Mesendoderm (in vitro differentiated cells): ENCODE results near the gene FTH1.

Experiments used
- DNase-seq: peaks from one replicate; pipeline ENCODE4 v3.0.0; 2013
- H2AK5ac ChIP-seq: 2 replicates; pipeline ENCODE4 v1.6.1; 2013; ENCODE audit warnings: low read length, inconsistent platforms
- H2BK120ac ChIP-seq: 2 replicates; pipeline ENCODE4 v1.6.1; 2013; ENCODE audit warnings: low read depth, mild to moderate bottlenecking, low read length, moderate library complexity, mixed read lengths
- H2BK15ac ChIP-seq: replicated peaks from 2 replicates; pipeline ENCODE4 v1.6.1; 2013; ENCODE audit warnings: low read depth, mild to moderate bottlenecking, moderate library complexity
- H2BK5ac ChIP-seq: 2 replicates; pipeline ENCODE4 v1.6.1; 2013; ENCODE audit warnings: low read length, inconsistent platforms
- H3K18ac ChIP-seq: 2 replicates; pipeline ENCODE4 v1.6.1; 2013; ENCODE audit warnings: mild to moderate bottlenecking, low read length, mixed read lengths
- H3K23ac ChIP-seq: one replicate; pipeline ENCODE4 v1.6.1; 2013; ENCODE audit warnings: low read length
- H3K27ac ChIP-seq: 2 replicates; pipeline ENCODE4 v1.5.1; 2013; ENCODE audit warnings: low read depth, mild to moderate bottlenecking, inconsistent platforms, low read length, moderate library complexity
- H3K27me3 ChIP-seq: 2 replicates; pipeline ENCODE4 v1.6.1; 2013; ENCODE audit warnings: low read length, control low read depth, mild to moderate bottlenecking, inconsistent platforms; ENCODE audit not compliant: insufficient read depth, poor library complexity
- H3K36me3 ChIP-seq: 2 replicates; pipeline ENCODE4 v1.6.1; 2013; ENCODE audit warnings: low read length, inconsistent platforms; ENCODE audit not compliant: control insufficient read depth, insufficient read depth
- H3K4ac ChIP-seq: one replicate; pipeline ENCODE4 v1.6.1; 2013; ENCODE audit warnings: low read depth, mild to moderate bottlenecking, low read length, moderate library complexity
- H3K4me1 ChIP-seq: 2 replicates; pipeline ENCODE4 v1.6.1; 2013; ENCODE audit warnings: low read depth, low read length, inconsistent platforms; ENCODE audit not compliant: control insufficient read depth
- H3K4me2 ChIP-seq: 2 replicates; pipeline ENCODE4 v1.6.1; 2013; ENCODE audit warnings: low read length
- H3K4me3 ChIP-seq: 2 replicates; pipeline ENCODE4 v1.5.1; 2013; ENCODE audit warnings: mild to moderate bottlenecking, low read length
- H3K56ac ChIP-seq: one replicate; pipeline ENCODE4 v1.6.1; 2013; ENCODE audit warnings: low read length
- H3K79me1 ChIP-seq: 2 replicates; pipeline ENCODE4 v1.6.1; 2013; ENCODE audit warnings: low read length, inconsistent platforms
- H3K79me2 ChIP-seq: 2 replicates; pipeline ENCODE4 v1.6.1; 2013; ENCODE audit warnings: mild to moderate bottlenecking, low read length; ENCODE audit not compliant: control insufficient read depth, insufficient read depth
- H3K9ac ChIP-seq: 2 replicates; pipeline ENCODE4 v1.6.1; 2013; ENCODE audit warnings: low read length, inconsistent platforms
- H4K5ac ChIP-seq: one replicate; pipeline ENCODE4 v1.6.1; 2013; ENCODE audit warnings: low read length
- H4K8ac ChIP-seq: one replicate; pipeline ENCODE4 v1.6.1; 2013; ENCODE audit warnings: low read depth, mild to moderate bottlenecking, control low read depth, low read length, moderate library complexity
- WGBS: extraction: QIAGEN DNeasy Blood & Tissue Kit; methylation state at CpG from one replicate; pipeline ENCODE4 v1.1.7; 2013; ENCODE audit warnings: low lambda C conversion rate, missing lambda C conversion rate; ENCODE audit not compliant: insufficient coverage; ENCODE audit errors: extremely low coverage; 5-methylcytosine and 5-hydroxymethylcytosine counted together

Gene FTH1

GRCh38 chr11:61983419-61983818 lies 16.0 kb upstream of the FTH1 start:
- H4K5ac ChIP-seq = no peak overlapping the region
- H2BK5ac ChIP-seq = no peak overlapping the region
- no peak overlapping the region for H2AK5ac ChIP-seq
- H3K4me2 ChIP-seq = no peak overlapping the region
- H3K36me3 ChIP-seq = no peaks in the 10 kb centered on the region
- H3K9ac ChIP-seq = no peak overlapping the region
- no CpG with 5 or more reads among the region's 1 CpG for WGBS
- H3K56ac ChIP-seq = no peak overlapping the region
- H2BK120ac ChIP-seq = no peak overlapping the region
- no peak overlapping the region for H3K4ac ChIP-seq
- DNase-seq = no peak
- no peaks in the 10 kb centered on the region for H3K79me1 ChIP-seq
- no peaks in the 10 kb centered on the region for H3K79me2 ChIP-seq
- H3K27me3 ChIP-seq = no peaks in the 10 kb centered on the region
- no peak overlapping the region for H3K18ac ChIP-seq
- H3K27ac ChIP-seq = no peak overlapping the region
- H3K4me3 ChIP-seq = no peak overlapping the region
- H2BK15ac ChIP-seq = no peak overlapping the region
- no peaks in the 10 kb centered on the region for H3K4me1 ChIP-seq
- no peak overlapping the region for H3K23ac ChIP-seq
- no peak overlapping the region for H4K8ac ChIP-seq

GRCh38 chr11:61980783-61981541 lies 13.5 kb upstream of the FTH1 start:
- H3K27ac ChIP-seq = no peak overlapping the region
- no peak overlapping the region for H4K5ac ChIP-seq
- no peak overlapping the region for H2AK5ac ChIP-seq
- no peak overlapping the region for H3K4me3 ChIP-seq
- no peaks in the 10 kb centered on the region for H3K4me1 ChIP-seq
- no peaks in the 10 kb centered on the region for H3K36me3 ChIP-seq
- no peak overlapping the region for H3K4me2 ChIP-seq
- WGBS = no CpG with 5 or more reads among the region's 10 CpGs
- H3K56ac ChIP-seq = no peak overlapping the region
- H3K9ac ChIP-seq = no peak overlapping the region
- H3K18ac ChIP-seq = peak overlapping the region; percentile 13
- H3K23ac ChIP-seq = no peak overlapping the region
- no peaks in the 10 kb centered on the region for H3K27me3 ChIP-seq
- H2BK15ac ChIP-seq = no peak overlapping the region
- no peak overlapping the region for H4K8ac ChIP-seq
- H3K4ac ChIP-seq = peak overlapping the region; percentile 50
- H3K79me1 ChIP-seq = no peaks in the 10 kb centered on the region
- H3K79me2 ChIP-seq = no peaks in the 10 kb centered on the region
- DNase-seq = no peak
- no peak overlapping the region for H2BK5ac ChIP-seq
- H2BK120ac ChIP-seq = no peak overlapping the region

- H3K4me3 ChIP-seq = no peak overlapping the region
- no peak overlapping the region for H3K27ac ChIP-seq
- H3K79me1 ChIP-seq = no peaks in the 10 kb centered on the region
- H2AK5ac ChIP-seq = no peak overlapping the region
- no peak overlapping the region for H3K56ac ChIP-seq
- H2BK5ac ChIP-seq = no peak overlapping the region
- no peak overlapping the region for H3K4ac ChIP-seq
- H2BK15ac ChIP-seq = no peak overlapping the region
- no CpG with 5 or more reads among the region's 17 CpGs for WGBS
- no peak overlapping the region for H3K9ac ChIP-seq
- no peak overlapping the region for H2BK120ac ChIP-seq
- no peak overlapping the region for H4K8ac ChIP-seq
- no peaks in the 10 kb centered on the region for H3K4me1 ChIP-seq
- DNase-seq = no peak
- no peak overlapping the region for H3K23ac ChIP-seq
- no peaks in the 10 kb centered on the region for H3K27me3 ChIP-seq
- no peak overlapping the region for H3K4me2 ChIP-seq
- H3K36me3 ChIP-seq = no peaks in the 10 kb centered on the region
- no peak overlapping the region for H3K18ac ChIP-seq
- no peak overlapping the region for H4K5ac ChIP-seq
- H3K79me2 ChIP-seq = no peaks in the 10 kb centered on the region
These were observed 11.5 kb upstream of the FTH1 start for GRCh38 chr11:61978703-61979661.

GRCh38 chr11:61976813-61977475 lies 9.5 kb upstream of the FTH1 start:
- Histone ChIP-seq H3K56ac (no peak overlapping the region), H3K4me3 (no peak overlapping the region), H3K4me2 (no peak overlapping the region), H3K23ac (no peak overlapping the region), H3K4me1 (peaks cover 7% of the 10 kb centered on the region), H2AK5ac (no peak overlapping the region), H3K27me3 (no peaks in the 10 kb centered on the region), H2BK120ac (no peak overlapping the region), H3K79me2 (no peaks in the 10 kb centered on the region), H2BK15ac (no peak overlapping the region), H3K36me3 (no peaks in the 10 kb centered on the region), H4K5ac (no peak overlapping the region), H3K27ac (no peak overlapping the region), H2BK5ac (no peak overlapping the region), H3K4ac (no peak overlapping the region), H4K8ac (no peak overlapping the region), H3K79me1 (no peaks in the 10 kb centered on the region), H3K9ac (no peak overlapping the region), H3K18ac (no peak overlapping the region)
- no peak for DNase-seq
- no CpG with 5 or more reads among the region's 7 CpGs for WGBS

GRCh38 chr11:61976420-61976800 lies 9.0 kb upstream of the FTH1 start:
- Histone ChIP-seq H3K4me3 (no peak overlapping the region), H3K4me2 (no peak overlapping the region), H3K79me1 (no peaks in the 10 kb centered on the region), H2BK15ac (no peak overlapping the region), H3K4me1 (peaks cover 10% of the 10 kb centered on the region), H3K18ac (no peak overlapping the region), H3K23ac (no peak overlapping the region), H2BK120ac (no peak overlapping the region), H3K36me3 (no peaks in the 10 kb centered on the region), H4K5ac (no peak overlapping the region), H2BK5ac (no peak overlapping the region), H2AK5ac (no peak overlapping the region), H3K79me2 (no peaks in the 10 kb centered on the region), H3K4ac (no peak overlapping the region), H3K56ac (no peak overlapping the region), H3K27me3 (no peaks in the 10 kb centered on the region), H3K27ac (no peak overlapping the region), H4K8ac (no peak overlapping the region), H3K9ac (no peak overlapping the region)
- WGBS = no CpG with 5 or more reads among the region's 8 CpGs
- DNase-seq = no peak
